ENCODE results near the gene NPDC1. TPM values are rescaled to one million over a fixed set of nuclear protein-coding genes. Genes with fewer than 3 reads are reported as not detected.

The NPDC1 gene
- total RNA-seq, 1 donor from 2014 or later, result 61.1 TPM

GRCh38 chr9:137014776-137015539, 31.0 kb downstream of the NPDC1 start:
- TF ChIP-seq CTCF (conservative IDR thresholded peaks at IDR 0.05), result no peak
- Mint-ChIP-seq H3K36me3 (ENCODE audit: low read depth) (no peaks in the 10 kb centered on the region), H3K27me3 (ENCODE audit: low read depth) (no peaks in the 10 kb centered on the region), H3K4me3 (no peak overlapping the region), H3K4me1 (no peaks in the 10 kb centered on the region), H3K9me3 (no peaks in the 10 kb centered on the region), H3K27ac (ENCODE audit: unreplicated experiment) (no peak overlapping the region)
- no peak for DNase-seq (ENCODE audit: low read depth, low spot score)

- H3K27me3 Mint-ChIP-seq (ENCODE audit: low read depth), result no peaks in the 10 kb centered on the region
- no peaks in the 10 kb centered on the region for H3K4me1 Mint-ChIP-seq
Observed at GRCh38 chr9:137014166-137014565, 31.8 kb downstream of the NPDC1 start.

GRCh38 chr9:137013571-137013940, 32.4 kb downstream of the NPDC1 start:
- H3K4me3 Mint-ChIP-seq, result no peak overlapping the region

More at GRCh38 chr9:137014166-137014565, 31.8 kb downstream of the NPDC1 start:
- no peaks in the 10 kb centered on the region for H3K9me3 Mint-ChIP-seq
- no peak for TF ChIP-seq CTCF (conservative IDR thresholded peaks at IDR 0.05)
- no peak overlapping the region for H3K4me3 Mint-ChIP-seq
- H3K36me3 Mint-ChIP-seq (ENCODE audit: low read depth), result no peaks in the 10 kb centered on the region
- H3K27ac Mint-ChIP-seq (ENCODE audit: unreplicated experiment), result no peak overlapping the region
- DNase-seq (ENCODE audit: low read depth, low spot score), result no peak

GRCh38 chr9:137012694-137013570, 33.0 kb downstream of the NPDC1 start:
- no peak for DNase-seq (ENCODE audit: low read depth, low spot score)
- no peak for TF ChIP-seq CTCF (conservative IDR thresholded peaks at IDR 0.05)
- no peaks in the 10 kb centered on the region for H3K9me3 Mint-ChIP-seq
- H3K4me3 Mint-ChIP-seq, result no peak overlapping the region
- no peaks in the 10 kb centered on the region for H3K4me1 Mint-ChIP-seq
- H3K27me3 Mint-ChIP-seq (ENCODE audit: low read depth), result no peaks in the 10 kb centered on the region
- no peak overlapping the region for H3K27ac Mint-ChIP-seq (ENCODE audit: unreplicated experiment)
- H3K36me3 Mint-ChIP-seq (ENCODE audit: low read depth), result no peaks in the 10 kb centered on the region

More at GRCh38 chr9:137013571-137013940, 32.4 kb downstream of the NPDC1 start:
- no peaks in the 10 kb centered on the region for H3K27me3 Mint-ChIP-seq (ENCODE audit: low read depth)
- no peaks in the 10 kb centered on the region for H3K9me3 Mint-ChIP-seq
- no peaks in the 10 kb centered on the region for H3K36me3 Mint-ChIP-seq (ENCODE audit: low read depth)
- no peaks in the 10 kb centered on the region for H3K4me1 Mint-ChIP-seq
- TF ChIP-seq CTCF (conservative IDR thresholded peaks at IDR 0.05), result no peak
- DNase-seq (ENCODE audit: low read depth, low spot score), result no peak
- no peak overlapping the region for H3K27ac Mint-ChIP-seq (ENCODE audit: unreplicated experiment)

- Mint-ChIP-seq H3K4me3 (no peak overlapping the region), H3K27ac (ENCODE audit: unreplicated experiment) (no peak overlapping the region), H3K27me3 (ENCODE audit: low read depth) (no peaks in the 10 kb centered on the region), H3K4me1 (no peaks in the 10 kb centered on the region), H3K36me3 (ENCODE audit: low read depth) (no peaks in the 10 kb centered on the region), H3K9me3 (no peaks in the 10 kb centered on the region)
- no peak for DNase-seq (ENCODE audit: low read depth, low spot score)
- no peak for TF ChIP-seq CTCF (conservative IDR thresholded peaks at IDR 0.05)
Observed at GRCh38 chr9:137011907-137012675, 33.9 kb downstream of the NPDC1 start.

Data from neural crest cell (in vitro differentiated cells).